GM12873 (cell line): ENCODE results near the gene GLI2.

Experiments used
- TF ChIP-seq, protein P1 (sequence below): IDR thresholded peaks from 2 replicates; pipeline ENCODE4 v1.5.1; 2012; ENCODE audit warnings: low read depth, mild to moderate bottlenecking, moderate library complexity, low read length, control low read depth; ENCODE audit not compliant: insufficient read depth; ENCODE audit errors: missing control alignments

Gene GLI2

GRCh38 chr2:120739438-120740090 lies 3.9 kb downstream of the GLI2 start:
- TF ChIP-seq, protein P1, sequence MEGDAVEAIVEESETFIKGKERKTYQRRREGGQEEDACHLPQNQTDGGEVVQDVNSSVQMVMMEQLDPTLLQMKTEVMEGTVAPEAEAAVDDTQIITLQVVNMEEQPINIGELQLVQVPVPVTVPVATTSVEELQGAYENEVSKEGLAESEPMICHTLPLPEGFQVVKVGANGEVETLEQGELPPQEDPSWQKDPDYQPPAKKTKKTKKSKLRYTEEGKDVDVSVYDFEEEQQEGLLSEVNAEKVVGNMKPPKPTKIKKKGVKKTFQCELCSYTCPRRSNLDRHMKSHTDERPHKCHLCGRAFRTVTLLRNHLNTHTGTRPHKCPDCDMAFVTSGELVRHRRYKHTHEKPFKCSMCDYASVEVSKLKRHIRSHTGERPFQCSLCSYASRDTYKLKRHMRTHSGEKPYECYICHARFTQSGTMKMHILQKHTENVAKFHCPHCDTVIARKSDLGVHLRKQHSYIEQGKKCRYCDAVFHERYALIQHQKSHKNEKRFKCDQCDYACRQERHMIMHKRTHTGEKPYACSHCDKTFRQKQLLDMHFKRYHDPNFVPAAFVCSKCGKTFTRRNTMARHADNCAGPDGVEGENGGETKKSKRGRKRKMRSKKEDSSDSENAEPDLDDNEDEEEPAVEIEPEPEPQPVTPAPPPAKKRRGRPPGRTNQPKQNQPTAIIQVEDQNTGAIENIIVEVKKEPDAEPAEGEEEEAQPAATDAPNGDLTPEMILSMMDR, result no peak

GRCh38 chr2:120740375-120740764 lies 4.7 kb downstream of the GLI2 start:
- TF ChIP-seq, protein P1, result no peak

- TF ChIP-seq, protein P1, result no peak
Observed at GRCh38 chr2:120740765-120741524, 5.3 kb downstream of the GLI2 start.

GRCh38 chr2:120741571-120742561 lies 6.2 kb downstream of the GLI2 start:
- TF ChIP-seq, protein P1, result no peak

- TF ChIP-seq, protein P1, result no peak
Observed at GRCh38 chr2:120743657-120744056, 8.0 kb downstream of the GLI2 start.

DNA sequence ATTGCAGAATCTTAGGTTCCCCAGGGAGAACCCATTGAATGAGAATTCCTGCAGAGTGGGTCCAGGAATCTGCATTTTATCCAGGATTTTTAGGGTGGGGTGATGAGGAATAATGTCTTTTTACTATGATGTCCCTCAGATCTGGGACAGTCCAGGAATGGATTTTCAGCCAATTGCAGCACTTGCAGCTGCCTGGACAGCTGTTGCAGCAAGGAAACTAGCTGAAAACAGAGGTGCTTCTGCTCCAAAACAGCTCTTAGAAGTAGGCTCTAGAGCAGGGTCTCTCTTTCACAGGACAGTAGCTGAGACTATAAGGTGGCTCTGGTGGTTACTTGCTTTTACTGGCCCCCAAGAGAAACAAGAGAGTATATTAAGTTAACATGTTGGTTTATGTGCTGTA lies 9.1 kb downstream of the GLI2 start:
- TF ChIP-seq, protein P1, result no peak

- TF ChIP-seq, protein P1, result no peak
Observed at GRCh38 chr2:120745420-120746111, 9.9 kb downstream of the GLI2 start.
